Activated CD4-positive, alpha-beta T cell treated with anti-CD3 and anti-CD28 coated beads for 24 hours (primary cell): ENCODE data around the gene HP1BP3.

Experiments used
- DNase-seq, 2 donors: peaks; one replicate each; pipeline ENCODE4 v3.0.0-alpha.2; 2020; ENCODE audit warnings: low read depth in 2 of 2

Gene HP1BP3

DNA sequence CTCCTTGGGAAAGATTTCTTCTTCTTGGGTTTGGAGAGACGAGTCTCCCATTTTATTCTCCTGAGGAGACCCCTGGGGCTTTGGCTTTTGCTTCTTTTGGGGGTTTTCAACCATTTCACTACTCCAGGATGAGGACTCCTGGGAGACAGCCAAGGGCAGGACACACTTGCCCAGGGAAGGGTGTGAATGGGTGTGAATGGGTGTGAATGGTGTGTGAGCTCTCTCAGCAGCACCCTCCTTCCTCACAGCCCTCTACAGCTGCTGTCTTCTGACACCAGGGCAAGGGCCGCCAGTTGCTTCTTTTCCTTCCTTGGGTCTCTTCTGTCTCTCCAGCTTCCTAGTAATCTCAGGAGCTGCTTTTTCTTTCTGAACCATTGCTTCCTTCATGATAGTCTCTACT, 93.5 kb downstream of the HP1BP3 start:
- DNase-seq, result no peak
